HepG2 (cell line): Measurements from ENCODE around the gene SLC7A10. TPM values are rescaled to one million over a fixed set of nuclear protein-coding genes. Genes with fewer than 3 reads are reported as not detected.

ENCODE experiments used
- CREM ChIP-seq, 2 experiments: sonication (generic) in 1 of 2; formaldehyde crosslinking in 1 of 2; IDR thresholded peaks; 2 replicates each; pipeline versions ENCODE4 v1.4.0 to v1.6.1; 2016 to 2020; ENCODE audit warnings: antibody characterized with exemption in 1 of 2, mild to moderate bottlenecking in 1 of 2, missing genetic modification reagents in 1 of 2
- ESRRA ChIP-seq: sonication (generic); formaldehyde crosslinking; IDR thresholded peaks from 2 replicates; pipeline ENCODE4 v1.5.1; 2020; ENCODE audit warnings: mild to moderate bottlenecking, low read depth, missing genetic modification reagents
- GATAD2A ChIP-seq: IDR thresholded peaks from 2 replicates; pipeline ENCODE4 v1.6.1; 2016
- HBP1 ChIP-seq: IDR thresholded peaks from 2 replicates; pipeline ENCODE4 v1.6.1; 2016; ENCODE audit warnings: low read depth, control low read depth
- HHEX ChIP-seq: IDR thresholded peaks from 2 replicates; pipeline ENCODE4 v1.6.1; 2016; ENCODE audit warnings: control low read depth
- KLF13 ChIP-seq: sonication (generic); formaldehyde crosslinking; IDR thresholded peaks from 2 replicates; pipeline ENCODE4 v1.4.0; 2020; ENCODE audit warnings: mild to moderate bottlenecking, missing genetic modification reagents
- MXD4 ChIP-seq: IDR thresholded peaks from 2 replicates; pipeline ENCODE4 v1.6.1; 2016; ENCODE audit warnings: mild to moderate bottlenecking, missing biosample characterization, missing genetic modification reagents
- POLR2A ChIP-seq, 2 experiments: IDR thresholded peaks; 2 replicates each; pipeline ENCODE4 v1.6.1; 2011; ENCODE audit warnings: low read depth in 2 of 2, low read length in 2 of 2, mild to moderate bottlenecking in 1 of 2, moderate library complexity in 1 of 2; ENCODE audit not compliant: insufficient read depth in 1 of 2
- PTBP1 ChIP-seq: fragments of 200-400 bp; formaldehyde crosslinking; IDR thresholded peaks from 2 replicates; pipeline ENCODE4 v1.6.1; 2018; ENCODE audit warnings: low read length, low read depth; ENCODE audit not compliant: poor library complexity, severe bottlenecking
- TARDBP ChIP-seq: sonication (generic); formaldehyde crosslinking; IDR thresholded peaks from 2 replicates; pipeline ENCODE4 v1.8.0; 2022; ENCODE audit warnings: mild to moderate bottlenecking, missing genetic modification reagents
- TRAFD1 ChIP-seq: sonication (generic); formaldehyde crosslinking; IDR thresholded peaks from 2 replicates; pipeline ENCODE4 v1.5.1; 2020; ENCODE audit warnings: missing genetic modification reagents, mild to moderate bottlenecking, borderline replicate concordance
- ZFP41 ChIP-seq: sonication (generic); formaldehyde crosslinking; IDR thresholded peaks from 2 replicates; pipeline ENCODE4 v1.4.0; 2020; ENCODE audit warnings: mild to moderate bottlenecking, missing genetic modification reagents, borderline replicate concordance
- ZNF281 ChIP-seq: sonication (generic); formaldehyde crosslinking; IDR thresholded peaks from 2 replicates; pipeline ENCODE4 v1.4.0; 2020; ENCODE audit warnings: missing genetic modification reagents, borderline replicate concordance
- ZNF33A ChIP-seq: sonication (generic); formaldehyde crosslinking; IDR thresholded peaks from 2 replicates; pipeline ENCODE4 v1.5.1; 2020; ENCODE audit warnings: missing genetic modification reagents, mild to moderate bottlenecking, moderate library complexity, borderline replicate concordance
- ZNF34 ChIP-seq: sonication (generic); formaldehyde crosslinking; IDR thresholded peaks from 2 replicates; pipeline ENCODE4 v1.4.0; 2020; ENCODE audit warnings: mild to moderate bottlenecking, missing genetic modification reagents, borderline replicate concordance
- ZNF432 ChIP-seq: sonication (generic); formaldehyde crosslinking; IDR thresholded peaks from 2 replicates; pipeline ENCODE4 v1.5.0; 2020; ENCODE audit warnings: missing genetic modification reagents, mild to moderate bottlenecking, borderline replicate concordance
- ZNF562 ChIP-seq: sonication (generic); formaldehyde crosslinking; IDR thresholded peaks from 2 replicates; pipeline ENCODE4 v1.8.0; 2022; ENCODE audit warnings: missing genetic modification reagents, borderline replicate concordance
- polyA plus RNA-seq, 8 experiments: library from polyadenylated mRNA; depleted of rRNA in 3 of 8; stranded (reverse) in 7 of 8; unstranded in 1 of 8; fragments of >200 nt; fragmentation: Illumina TruSeq in 4 of 8; extraction: Trizol in 4 of 8; gene quantifications; 2 replicates each; pipeline versions ENCODE4 v1.2.1 to v1.2.3, GENCODE V29; 2011 to 2016; ENCODE audit warnings: low read depth in 4 of 8, missing spikeins in 1 of 8, mixed read lengths in 1 of 8; ENCODE audit not compliant: insufficient read depth in 1 of 8
- total RNA-seq, 5 experiments: library from RNA; depleted of rRNA; stranded (reverse); fragments of >200 nt; fragmentation: Illumina TruSeq; extraction: Trizol; gene quantifications; 2 replicates each; pipeline ENCODE4 v1.2.3, GENCODE V29; 2016; ENCODE audit warnings: low read depth in 1 of 5
- TF ChIP-seq, protein P1 (sequence below): sonication (generic); formaldehyde crosslinking; IDR thresholded peaks from 2 replicates; pipeline ENCODE4 v1.5.1; 2020; ENCODE audit warnings: mild to moderate bottlenecking, missing genetic modification reagents, moderate library complexity
- TF ChIP-seq, protein P2 (sequence below): sonication (generic); formaldehyde crosslinking; IDR thresholded peaks from 2 replicates; pipeline ENCODE4 v1.4.0; 2020; ENCODE audit warnings: missing genetic modification reagents, borderline replicate concordance

SLC7A10 gene
- total and polyA plus RNA-seq, 2 of the 13 experiments (the other 11 are each of a cell fraction or from before 2014, with no cell fraction given): 1.1 to 2.2 TPM

DNA sequence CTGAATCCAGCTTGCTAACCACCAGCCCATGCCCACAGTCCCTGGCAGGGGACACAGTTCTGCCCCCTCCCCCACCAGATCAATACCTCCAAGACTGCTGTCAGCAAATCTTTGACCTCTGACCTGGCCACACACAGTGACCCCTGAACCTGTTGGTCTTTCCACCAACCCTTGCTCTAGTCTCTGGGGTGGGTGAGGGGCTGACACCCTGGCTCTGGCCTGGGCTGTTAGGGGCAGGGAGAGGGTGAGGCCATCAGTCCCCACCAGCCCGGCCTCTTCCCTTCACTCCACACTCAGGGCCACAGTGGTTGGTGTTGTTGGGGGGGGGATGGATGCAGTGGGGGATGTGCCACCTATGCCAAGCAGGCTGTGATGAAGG is 21.8 kb upstream of the SLC7A10 start (continued):
- TF ChIP-seq TRAFD1 (CRISPR knock-in tag) (no peak), ZNF34 (CRISPR knock-in tag) (no peak), ZNF562 (no peak), CREM (IDR thresholded peaks at IDR 0.05) (peak; percentile 44; the same call in 1 of the 2 replicates), CREM (CRISPR knock-in tag; IDR thresholded peaks at IDR 0.05) (no peak), MXD4 (CRISPR knock-in tag) (no peak), HHEX (CRISPR knock-in tag) (0 out of 2 replicates have a peak, but pooled peaks have one; percentile 19), TARDBP (peak; percentile 44; the same call in 1 of the 2 replicates), ZFP41 (CRISPR knock-in tag) (no peak), KLF13 (CRISPR knock-in tag) (peak; percentile 64; the same call in 1 of the 2 replicates), HBP1 (CRISPR knock-in tag) (peak; percentile 48; the same call in 1 of the 2 replicates), ZNF432 (CRISPR knock-in tag) (no peak), PTBP1 (no peak), ZNF281 (CRISPR knock-in tag) (peak; percentile 96), ZNF33A (CRISPR knock-in tag) (no peak), ESRRA (CRISPR knock-in tag) (0 out of 2 replicates have a peak, but pooled peaks have one; percentile 47), POLR2A (IDR thresholded peaks at IDR 0.05; ENCODE audit: insufficient read depth in 1 of 2, low read depth in 2 of 2, low read length in 2 of 2) (no peak), GATAD2A (peak; percentile 79)
- TF ChIP-seq, protein P1, sequence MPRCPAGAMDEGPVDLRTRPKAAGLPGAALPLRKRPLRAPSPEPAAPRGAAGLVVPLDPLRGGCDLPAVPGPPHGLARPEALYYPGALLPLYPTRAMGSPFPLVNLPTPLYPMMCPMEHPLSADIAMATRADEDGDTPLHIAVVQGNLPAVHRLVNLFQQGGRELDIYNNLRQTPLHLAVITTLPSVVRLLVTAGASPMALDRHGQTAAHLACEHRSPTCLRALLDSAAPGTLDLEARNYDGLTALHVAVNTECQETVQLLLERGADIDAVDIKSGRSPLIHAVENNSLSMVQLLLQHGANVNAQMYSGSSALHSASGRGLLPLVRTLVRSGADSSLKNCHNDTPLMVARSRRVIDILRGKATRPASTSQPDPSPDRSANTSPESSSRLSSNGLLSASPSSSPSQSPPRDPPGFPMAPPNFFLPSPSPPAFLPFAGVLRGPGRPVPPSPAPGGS (CRISPR knock-in tag): peak; percentile 49; the same call in 1 of the 2 replicates
- TF ChIP-seq, protein P2, sequence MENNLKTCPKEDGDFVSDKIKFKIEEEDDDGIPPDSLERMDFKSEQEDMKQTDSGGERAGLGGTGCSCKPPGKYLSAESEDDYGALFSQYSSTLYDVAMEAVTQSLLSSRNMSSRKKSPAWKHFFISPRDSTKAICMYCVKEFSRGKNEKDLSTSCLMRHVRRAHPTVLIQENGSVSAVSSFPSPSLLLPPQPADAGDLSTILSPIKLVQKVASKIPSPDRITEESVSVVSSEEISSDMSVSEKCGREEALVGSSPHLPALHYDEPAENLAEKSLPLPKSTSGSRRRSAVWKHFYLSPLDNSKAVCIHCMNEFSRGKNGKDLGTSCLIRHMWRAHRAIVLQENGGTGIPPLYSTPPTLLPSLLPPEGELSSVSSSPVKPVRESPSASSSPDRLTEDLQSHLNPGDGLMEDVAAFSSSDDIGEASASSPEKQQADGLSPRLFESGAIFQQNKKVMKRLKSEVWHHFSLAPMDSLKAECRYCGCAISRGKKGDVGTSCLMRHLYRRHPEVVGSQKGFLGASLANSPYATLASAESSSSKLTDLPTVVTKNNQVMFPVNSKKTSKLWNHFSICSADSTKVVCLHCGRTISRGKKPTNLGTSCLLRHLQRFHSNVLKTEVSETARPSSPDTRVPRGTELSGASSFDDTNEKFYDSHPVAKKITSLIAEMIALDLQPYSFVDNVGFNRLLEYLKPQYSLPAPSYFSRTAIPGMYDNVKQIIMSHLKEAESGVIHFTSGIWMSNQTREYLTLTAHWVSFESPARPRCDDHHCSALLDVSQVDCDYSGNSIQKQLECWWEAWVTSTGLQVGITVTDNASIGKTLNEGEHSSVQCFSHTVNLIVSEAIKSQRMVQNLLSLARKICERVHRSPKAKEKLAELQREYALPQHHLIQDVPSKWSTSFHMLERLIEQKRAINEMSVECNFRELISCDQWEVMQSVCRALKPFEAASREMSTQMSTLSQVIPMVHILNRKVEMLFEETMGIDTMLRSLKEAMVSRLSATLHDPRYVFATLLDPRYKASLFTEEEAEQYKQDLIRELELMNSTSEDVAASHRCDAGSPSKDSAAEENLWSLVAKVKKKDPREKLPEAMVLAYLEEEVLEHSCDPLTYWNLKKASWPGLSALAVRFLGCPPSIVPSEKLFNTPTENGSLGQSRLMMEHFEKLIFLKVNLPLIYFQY (CRISPR knock-in tag): no peak
